Upper lobe of left lung (tissue), 4 donors: Measurements from ENCODE around the gene GTSE1.

Experiments used
- POLR2A ChIP-seq, 4 donors: fragments of 450-650 bp; IDR thresholded peaks; one replicate each; pipeline ENCODE4 v1.5.1; 2016 to 2017; ENCODE audit warnings: antibody characterized with exemption in 4 of 4, mild to moderate bottlenecking in 2 of 4
- TF ChIP-seq, protein P1 (sequence below), 6 experiments: fragments of 450-650 bp in 4 of 6; fragments of 200-600 bp in 2 of 6; sonication (generic) in 2 of 6; IDR thresholded peaks; one replicate each; pipeline ENCODE4 v1.5.1; 2016 to 2019; ENCODE audit warnings: antibody characterized with exemption in 6 of 6

DNA sequence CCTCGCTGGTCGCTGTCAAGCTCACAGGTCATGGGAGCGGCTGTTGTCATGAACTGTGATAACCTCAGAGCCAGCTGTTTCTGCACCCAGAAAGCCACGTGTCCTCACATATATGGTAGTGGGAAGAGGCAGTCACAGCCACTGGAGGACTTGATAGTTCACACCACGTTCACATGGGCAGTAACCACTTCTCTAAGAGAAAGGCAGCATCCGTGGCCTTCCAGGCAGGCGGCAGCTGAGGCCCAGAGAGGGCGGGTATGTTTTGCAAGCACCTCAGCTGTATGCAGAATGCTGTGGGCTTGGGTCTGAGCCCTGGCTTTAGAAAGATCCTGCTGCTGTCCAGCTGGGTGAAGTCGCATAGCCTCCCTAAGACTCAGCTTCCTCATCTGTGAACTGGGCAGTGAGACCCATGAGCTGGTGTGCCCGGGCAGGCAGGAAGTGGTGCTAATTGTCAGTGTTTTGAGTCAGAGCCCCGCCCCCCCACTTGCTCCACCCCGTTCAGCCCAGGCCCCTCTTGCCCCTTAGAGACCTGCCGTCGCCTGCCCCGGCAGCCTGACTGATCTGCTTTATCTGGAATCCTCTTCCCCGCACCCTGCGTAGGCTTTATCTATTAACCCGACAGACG is 15.6 kb upstream of the GTSE1 start:
- no peak for TF ChIP-seq POLR2A (IDR thresholded peaks at IDR 0.05)
- TF ChIP-seq, protein P1, sequence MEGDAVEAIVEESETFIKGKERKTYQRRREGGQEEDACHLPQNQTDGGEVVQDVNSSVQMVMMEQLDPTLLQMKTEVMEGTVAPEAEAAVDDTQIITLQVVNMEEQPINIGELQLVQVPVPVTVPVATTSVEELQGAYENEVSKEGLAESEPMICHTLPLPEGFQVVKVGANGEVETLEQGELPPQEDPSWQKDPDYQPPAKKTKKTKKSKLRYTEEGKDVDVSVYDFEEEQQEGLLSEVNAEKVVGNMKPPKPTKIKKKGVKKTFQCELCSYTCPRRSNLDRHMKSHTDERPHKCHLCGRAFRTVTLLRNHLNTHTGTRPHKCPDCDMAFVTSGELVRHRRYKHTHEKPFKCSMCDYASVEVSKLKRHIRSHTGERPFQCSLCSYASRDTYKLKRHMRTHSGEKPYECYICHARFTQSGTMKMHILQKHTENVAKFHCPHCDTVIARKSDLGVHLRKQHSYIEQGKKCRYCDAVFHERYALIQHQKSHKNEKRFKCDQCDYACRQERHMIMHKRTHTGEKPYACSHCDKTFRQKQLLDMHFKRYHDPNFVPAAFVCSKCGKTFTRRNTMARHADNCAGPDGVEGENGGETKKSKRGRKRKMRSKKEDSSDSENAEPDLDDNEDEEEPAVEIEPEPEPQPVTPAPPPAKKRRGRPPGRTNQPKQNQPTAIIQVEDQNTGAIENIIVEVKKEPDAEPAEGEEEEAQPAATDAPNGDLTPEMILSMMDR (IDR thresholded peaks at IDR 0.05): no peak
